HepG2 (cell line): ENCODE data around the gene NACC2. TPM values are rescaled to one million over a fixed set of nuclear protein-coding genes. Genes with fewer than 3 reads are reported as not detected.

Source experiments
- ATF1 ChIP-seq: IDR thresholded peaks from 2 replicates; pipeline ENCODE4 v1.6.1; 2016; ENCODE audit warnings: mild to moderate bottlenecking, control low read depth
- DMAP1 ChIP-seq: IDR thresholded peaks from 2 replicates; pipeline ENCODE4 v1.6.1; 2016
- IKZF4 ChIP-seq: sonication (generic); formaldehyde crosslinking; IDR thresholded peaks from 2 replicates; pipeline ENCODE4 v1.5.1; 2020; ENCODE audit warnings: borderline replicate concordance, mild to moderate bottlenecking, low read depth, missing genetic modification reagents; ENCODE audit errors: not compliant biosample characterization
- MXI1 ChIP-seq: IDR thresholded peaks from 3 replicates; pipeline ENCODE4 v1.6.1; 2012; ENCODE audit warnings: low read depth, low read length, inconsistent platforms, borderline replicate concordance
- RBM22 ChIP-seq: fragments of 200-400 bp; formaldehyde crosslinking; optimal IDR thresholded peaks from 2 replicates; pipeline ENCODE3; 2017; ENCODE audit warnings: mild to moderate bottlenecking, low read length, moderate library complexity
- SMAD3 ChIP-seq: sonication (generic); formaldehyde crosslinking; IDR thresholded peaks from 2 replicates; pipeline ENCODE4 v1.4.0; 2020; ENCODE audit warnings: missing genetic modification reagents
- SNAI1 ChIP-seq: sonication (generic); formaldehyde crosslinking; IDR thresholded peaks from 2 replicates; pipeline ENCODE4 v1.5.0; 2020; ENCODE audit warnings: mild to moderate bottlenecking, missing genetic modification reagents, borderline replicate concordance
- STAT5B ChIP-seq: sonication (generic); formaldehyde crosslinking; IDR thresholded peaks from 2 replicates; pipeline ENCODE4 v1.4.0; 2020; ENCODE audit warnings: missing genetic modification reagents
- TEAD2 ChIP-seq: sonication (generic); formaldehyde crosslinking; IDR thresholded peaks from 2 replicates; pipeline ENCODE4 v1.9.0; 2021; ENCODE audit warnings: missing genetic modification reagents
- ZFP36L1 ChIP-seq: sonication (generic); formaldehyde crosslinking; IDR thresholded peaks from 2 replicates; pipeline ENCODE4 v1.8.0; 2022; ENCODE audit warnings: mild to moderate bottlenecking, missing genetic modification reagents, moderate library complexity
- ZNF251 ChIP-seq: sonication (generic); formaldehyde crosslinking; IDR thresholded peaks from 2 replicates; pipeline ENCODE4 v1.9.0; 2021; ENCODE audit warnings: mild to moderate bottlenecking, missing genetic modification reagents
- ZNF451 ChIP-seq: sonication (generic); formaldehyde crosslinking; IDR thresholded peaks from 2 replicates; pipeline ENCODE4 v1.5.0; 2020; ENCODE audit warnings: mild to moderate bottlenecking, missing genetic modification reagents
- ZNF749 ChIP-seq: sonication (generic); formaldehyde crosslinking; IDR thresholded peaks from 2 replicates; pipeline ENCODE4 v1.8.0; 2022; ENCODE audit warnings: mild to moderate bottlenecking, missing genetic modification reagents, moderate library complexity, borderline replicate concordance
- ZSCAN21 ChIP-seq: sonication (generic); formaldehyde crosslinking; IDR thresholded peaks from 2 replicates; pipeline ENCODE4 v1.8.0; 2022; ENCODE audit warnings: mild to moderate bottlenecking, missing genetic modification reagents, moderate library complexity, borderline replicate concordance
- polyA plus RNA-seq, 8 experiments: library from polyadenylated mRNA; depleted of rRNA in 3 of 8; stranded (reverse) in 7 of 8; unstranded in 1 of 8; fragments of >200 nt; fragmentation: Illumina TruSeq in 4 of 8; extraction: Trizol in 4 of 8; gene quantifications; 2 replicates each; pipeline versions ENCODE4 v1.2.1 to v1.2.3, GENCODE V29; 2011 to 2016; ENCODE audit warnings: low read depth in 4 of 8, missing spikeins in 1 of 8, mixed read lengths in 1 of 8; ENCODE audit not compliant: insufficient read depth in 1 of 8
- total RNA-seq, 5 experiments: library from RNA; depleted of rRNA; stranded (reverse); fragments of >200 nt; fragmentation: Illumina TruSeq; extraction: Trizol; gene quantifications; 2 replicates each; pipeline ENCODE4 v1.2.3, GENCODE V29; 2016; ENCODE audit warnings: low read depth in 1 of 5
- TF ChIP-seq, protein P1 (sequence below): sonication (generic); formaldehyde crosslinking; IDR thresholded peaks from 2 replicates; pipeline ENCODE4 v1.4.0; 2020; ENCODE audit warnings: missing genetic modification reagents, borderline replicate concordance
- TF ChIP-seq, protein P2 (sequence below): sonication (generic); formaldehyde crosslinking; IDR thresholded peaks from 2 replicates; pipeline ENCODE4 v1.4.0; 2020; ENCODE audit warnings: missing genetic modification reagents
- TF ChIP-seq, protein P3 (sequence below): sonication (generic); formaldehyde crosslinking; IDR thresholded peaks from 2 replicates; pipeline ENCODE4 v1.8.1; 2023; ENCODE audit warnings: mild to moderate bottlenecking, missing genetic modification reagents, borderline replicate concordance
- TF ChIP-seq, protein P4 (sequence below): sonication (generic); formaldehyde crosslinking; IDR thresholded peaks from 2 replicates; pipeline ENCODE4 v1.5.1; 2020; ENCODE audit warnings: missing genetic modification reagents, mild to moderate bottlenecking, borderline replicate concordance
- TF ChIP-seq, protein P5 (sequence below): sonication (generic); formaldehyde crosslinking; IDR thresholded peaks from 2 replicates; pipeline ENCODE4 v1.4.0; 2020; ENCODE audit warnings: low read depth, mild to moderate bottlenecking, missing genetic modification reagents
- TF ChIP-seq, protein P6 (sequence below): sonication (generic); formaldehyde crosslinking; IDR thresholded peaks from 2 replicates; pipeline ENCODE4 v1.8.0; 2022; ENCODE audit warnings: missing genetic modification reagents, low read depth, mild to moderate bottlenecking, borderline replicate concordance

The NACC2 gene
- total and polyA plus RNA-seq, 2 of the 13 experiments (the other 11 are each of a cell fraction or from before 2014, with no cell fraction given): 5.9 to 12.3 TPM

DNA sequence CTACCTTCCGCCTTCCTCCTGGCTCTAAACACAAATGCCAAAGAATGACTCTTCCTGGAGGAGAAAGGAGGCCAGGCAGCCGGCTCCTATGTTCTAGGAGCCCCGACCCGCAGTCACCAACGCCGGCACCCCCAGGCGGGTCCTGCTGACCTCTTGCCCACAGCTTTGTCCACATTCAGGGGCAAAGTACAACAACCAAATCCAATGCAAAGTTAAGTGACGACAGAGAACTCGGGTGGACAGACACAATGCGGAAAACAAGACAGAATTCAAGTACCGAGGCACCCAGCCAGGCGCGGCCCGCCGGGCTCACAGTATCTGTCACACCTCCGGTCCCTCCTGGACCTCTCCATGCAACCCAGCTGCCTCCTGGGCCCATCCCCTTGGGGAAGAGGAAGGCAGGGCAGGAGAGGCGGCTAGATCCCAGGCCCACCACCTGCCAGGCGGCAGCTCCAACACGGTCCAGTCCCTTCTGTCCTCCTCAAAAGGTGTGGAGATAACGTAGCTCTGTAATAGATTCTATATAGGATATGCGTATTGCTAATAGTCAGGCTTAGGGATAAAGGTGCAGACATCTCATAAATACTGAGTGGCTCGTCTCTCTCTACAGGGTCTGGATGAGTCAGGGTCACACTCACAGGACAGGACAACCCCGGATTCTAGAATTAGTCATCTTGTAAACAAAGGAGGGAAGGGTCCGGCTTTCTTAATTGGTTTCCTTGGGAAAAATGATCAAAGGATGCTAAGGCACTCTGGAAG, 87.0 kb downstream of the NACC2 start (continued):
- TF ChIP-seq, protein P1, sequence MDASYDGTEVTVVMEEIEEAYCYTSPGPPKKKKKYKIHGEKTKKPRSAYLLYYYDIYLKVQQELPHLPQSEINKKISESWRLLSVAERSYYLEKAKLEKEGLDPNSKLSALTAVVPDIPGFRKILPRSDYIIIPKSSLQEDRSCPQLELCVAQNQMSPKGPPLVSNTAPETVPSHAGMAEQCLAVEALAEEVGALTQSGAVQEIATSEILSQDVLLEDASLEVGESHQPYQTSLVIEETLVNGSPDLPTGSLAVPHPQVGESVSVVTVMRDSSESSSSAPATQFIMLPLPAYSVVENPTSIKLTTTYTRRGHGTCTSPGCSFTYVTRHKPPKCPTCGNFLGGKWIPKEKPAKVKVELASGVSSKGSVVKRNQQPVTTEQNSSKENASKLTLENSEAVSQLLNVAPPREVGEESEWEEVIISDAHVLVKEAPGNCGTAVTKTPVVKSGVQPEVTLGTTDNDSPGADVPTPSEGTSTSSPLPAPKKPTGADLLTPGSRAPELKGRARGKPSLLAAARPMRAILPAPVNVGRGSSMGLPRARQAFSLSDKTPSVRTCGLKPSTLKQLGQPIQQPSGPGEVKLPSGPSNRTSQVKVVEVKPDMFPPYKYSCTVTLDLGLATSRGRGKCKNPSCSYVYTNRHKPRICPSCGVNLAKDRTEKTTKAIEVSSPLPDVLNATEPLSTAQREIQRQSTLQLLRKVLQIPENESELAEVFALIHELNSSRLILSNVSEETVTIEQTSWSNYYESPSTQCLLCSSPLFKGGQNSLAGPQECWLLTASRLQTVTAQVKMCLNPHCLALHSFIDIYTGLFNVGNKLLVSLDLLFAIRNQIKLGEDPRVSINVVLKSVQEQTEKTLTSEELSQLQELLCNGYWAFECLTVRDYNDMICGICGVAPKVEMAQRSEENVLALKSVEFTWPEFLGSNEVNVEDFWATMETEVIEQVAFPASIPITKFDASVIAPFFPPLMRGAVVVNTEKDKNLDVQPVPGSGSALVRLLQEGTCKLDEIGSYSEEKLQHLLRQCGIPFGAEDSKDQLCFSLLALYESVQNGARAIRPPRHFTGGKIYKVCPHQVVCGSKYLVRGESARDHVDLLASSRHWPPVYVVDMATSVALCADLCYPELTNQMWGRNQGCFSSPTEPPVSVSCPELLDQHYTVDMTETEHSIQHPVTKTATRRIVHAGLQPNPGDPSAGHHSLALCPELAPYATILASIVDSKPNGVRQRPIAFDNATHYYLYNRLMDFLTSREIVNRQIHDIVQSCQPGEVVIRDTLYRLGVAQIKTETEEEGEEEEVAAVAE (CRISPR knock-in tag): no peak
- TF ChIP-seq MXI1: peak; percentile 39; the same call in 1 of the 3 replicates
- TF ChIP-seq, protein P2, sequence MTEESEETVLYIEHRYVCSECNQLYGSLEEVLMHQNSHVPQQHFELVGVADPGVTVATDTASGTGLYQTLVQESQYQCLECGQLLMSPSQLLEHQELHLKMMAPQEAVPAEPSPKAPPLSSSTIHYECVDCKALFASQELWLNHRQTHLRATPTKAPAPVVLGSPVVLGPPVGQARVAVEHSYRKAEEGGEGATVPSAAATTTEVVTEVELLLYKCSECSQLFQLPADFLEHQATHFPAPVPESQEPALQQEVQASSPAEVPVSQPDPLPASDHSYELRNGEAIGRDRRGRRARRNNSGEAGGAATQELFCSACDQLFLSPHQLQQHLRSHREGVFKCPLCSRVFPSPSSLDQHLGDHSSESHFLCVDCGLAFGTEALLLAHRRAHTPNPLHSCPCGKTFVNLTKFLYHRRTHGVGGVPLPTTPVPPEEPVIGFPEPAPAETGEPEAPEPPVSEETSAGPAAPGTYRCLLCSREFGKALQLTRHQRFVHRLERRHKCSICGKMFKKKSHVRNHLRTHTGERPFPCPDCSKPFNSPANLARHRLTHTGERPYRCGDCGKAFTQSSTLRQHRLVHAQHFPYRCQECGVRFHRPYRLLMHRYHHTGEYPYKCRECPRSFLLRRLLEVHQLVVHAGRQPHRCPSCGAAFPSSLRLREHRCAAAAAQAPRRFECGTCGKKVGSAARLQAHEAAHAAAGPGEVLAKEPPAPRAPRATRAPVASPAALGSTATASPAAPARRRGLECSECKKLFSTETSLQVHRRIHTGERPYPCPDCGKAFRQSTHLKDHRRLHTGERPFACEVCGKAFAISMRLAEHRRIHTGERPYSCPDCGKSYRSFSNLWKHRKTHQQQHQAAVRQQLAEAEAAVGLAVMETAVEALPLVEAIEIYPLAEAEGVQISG (CRISPR knock-in tag): peak; percentile 14; the same call in 1 of the 2 replicates
- TF ChIP-seq, protein P3, sequence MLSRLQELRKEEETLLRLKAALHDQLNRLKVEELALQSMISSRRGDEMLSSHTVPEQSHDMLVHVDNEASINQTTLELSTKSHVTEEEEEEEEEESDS (CRISPR knock-in tag): no peak
- TF ChIP-seq, protein P4, sequence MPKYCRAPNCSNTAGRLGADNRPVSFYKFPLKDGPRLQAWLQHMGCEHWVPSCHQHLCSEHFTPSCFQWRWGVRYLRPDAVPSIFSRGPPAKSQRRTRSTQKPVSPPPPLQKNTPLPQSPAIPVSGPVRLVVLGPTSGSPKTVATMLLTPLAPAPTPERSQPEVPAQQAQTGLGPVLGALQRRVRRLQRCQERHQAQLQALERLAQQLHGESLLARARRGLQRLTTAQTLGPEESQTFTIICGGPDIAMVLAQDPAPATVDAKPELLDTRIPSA (CRISPR knock-in tag): no peak
- no peak for TF ChIP-seq ZNF251
- TF ChIP-seq, protein P5, sequence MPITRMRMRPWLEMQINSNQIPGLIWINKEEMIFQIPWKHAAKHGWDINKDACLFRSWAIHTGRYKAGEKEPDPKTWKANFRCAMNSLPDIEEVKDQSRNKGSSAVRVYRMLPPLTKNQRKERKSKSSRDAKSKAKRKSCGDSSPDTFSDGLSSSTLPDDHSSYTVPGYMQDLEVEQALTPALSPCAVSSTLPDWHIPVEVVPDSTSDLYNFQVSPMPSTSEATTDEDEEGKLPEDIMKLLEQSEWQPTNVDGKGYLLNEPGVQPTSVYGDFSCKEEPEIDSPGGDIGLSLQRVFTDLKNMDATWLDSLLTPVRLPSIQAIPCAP (CRISPR knock-in tag): no peak
- no peak for TF ChIP-seq STAT5B (CRISPR knock-in tag)
- no peak for TF ChIP-seq ZNF749 (CRISPR knock-in tag)
- 0 out of 2 replicates have a peak, but pooled peaks have one; percentile 24 for TF ChIP-seq DMAP1 (CRISPR knock-in tag)
- TF ChIP-seq TEAD2: no peak
- TF ChIP-seq SMAD3 (CRISPR knock-in tag): 0 out of 2 replicates have a peak, but pooled peaks have one; percentile 16
- no peak for TF ChIP-seq RBM22
- TF ChIP-seq IKZF4 (CRISPR knock-in tag): no peak
- TF ChIP-seq, protein P6, sequence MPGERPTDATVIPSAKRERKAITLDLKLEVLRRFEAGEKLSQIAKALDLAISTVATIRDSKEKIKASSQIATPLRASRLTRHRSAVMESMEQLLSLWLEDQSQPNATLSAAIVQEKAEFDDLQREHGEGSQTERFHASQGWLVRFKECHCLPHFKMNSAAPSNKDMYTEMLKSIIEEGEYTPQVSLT (CRISPR knock-in tag): no peak
- TF ChIP-seq ZNF451: no peak
- TF ChIP-seq ZSCAN21: no peak
- no peak for TF ChIP-seq SNAI1 (CRISPR knock-in tag)
- TF ChIP-seq ZFP36L1 (CRISPR knock-in tag): no peak
- TF ChIP-seq ATF1 (CRISPR knock-in tag): no peak
